HepG2 (cell line): Measurements from ENCODE around the gene NDUFA5. TPM values are rescaled to one million over a fixed set of nuclear protein-coding genes. Genes with fewer than 3 reads are reported as not detected.

Source experiments
- CEBPB ChIP-seq: IDR thresholded peaks from 2 replicates; pipeline ENCODE4 v1.6.1; 2011; ENCODE audit warnings: low read depth, low read length, improper control_type of control experiment, borderline replicate concordance
- ESRRA ChIP-seq: sonication (generic); formaldehyde crosslinking; IDR thresholded peaks from 2 replicates; pipeline ENCODE4 v1.5.1; 2020; ENCODE audit warnings: mild to moderate bottlenecking, low read depth, missing genetic modification reagents
- MAF1 ChIP-seq: sonication (generic); formaldehyde crosslinking; IDR thresholded peaks from 2 replicates; pipeline ENCODE4 v1.5.0; 2020; ENCODE audit warnings: missing genetic modification reagents, borderline replicate concordance
- MED1 ChIP-seq: sonication (generic); formaldehyde crosslinking; IDR thresholded peaks from 2 replicates; pipeline ENCODE4 v1.4.0; 2020; ENCODE audit warnings: missing genetic modification reagents
- MTA1 ChIP-seq: sonication (generic); formaldehyde crosslinking; IDR thresholded peaks from 2 replicates; pipeline ENCODE4 v1.4.0; 2020; ENCODE audit warnings: missing genetic modification reagents, mild to moderate bottlenecking, borderline replicate concordance
- MZF1 ChIP-seq: sonication (generic); formaldehyde crosslinking; IDR thresholded peaks from 2 replicates; pipeline ENCODE4 v1.8.1; 2023; ENCODE audit warnings: mild to moderate bottlenecking, missing genetic modification reagents, borderline replicate concordance
- NKX3-1 ChIP-seq: sonication (generic); formaldehyde crosslinking; IDR thresholded peaks from 2 replicates; pipeline ENCODE4 v1.5.0; 2020; ENCODE audit warnings: missing genetic modification reagents
- PRDM4 ChIP-seq: sonication (generic); formaldehyde crosslinking; IDR thresholded peaks from 2 replicates; pipeline ENCODE4 v1.9.0; 2021; ENCODE audit warnings: missing genetic modification reagents, borderline replicate concordance
- PREB ChIP-seq: sonication (generic); formaldehyde crosslinking; IDR thresholded peaks from 2 replicates; pipeline ENCODE4 v1.4.0; 2020; ENCODE audit warnings: missing genetic modification reagents
- RFX3 ChIP-seq: IDR thresholded peaks from 2 replicates; pipeline ENCODE4 v1.6.1; 2016; ENCODE audit warnings: missing biosample characterization, missing genetic modification reagents
- RNF2 ChIP-seq: fragments of 450-650 bp; conservative IDR thresholded peaks from 2 replicates; pipeline ENCODE4 v1.6.1; 2016; ENCODE audit warnings: low read depth
- U2AF2 ChIP-seq: fragments of 200-400 bp; formaldehyde crosslinking; IDR thresholded peaks from 2 replicates; pipeline ENCODE4 v1.6.1; 2017; ENCODE audit warnings: low read depth, mild to moderate bottlenecking, low read length
- ZBTB21 ChIP-seq: sonication (generic); formaldehyde crosslinking; IDR thresholded peaks from 2 replicates; pipeline ENCODE4 v1.4.0; 2020; ENCODE audit warnings: missing genetic modification reagents
- ZMYM4 ChIP-seq: sonication (generic); formaldehyde crosslinking; IDR thresholded peaks from 2 replicates; pipeline ENCODE4 v1.8.1; 2023; ENCODE audit warnings: mild to moderate bottlenecking, missing genetic modification reagents
- ZNF260 ChIP-seq: sonication (generic); formaldehyde crosslinking; IDR thresholded peaks from 2 replicates; pipeline ENCODE4 v1.4.0; 2020; ENCODE audit warnings: missing genetic modification reagents, low read depth, mild to moderate bottlenecking, borderline replicate concordance
- ZNF275 ChIP-seq: sonication (generic); formaldehyde crosslinking; IDR thresholded peaks from 2 replicates; pipeline ENCODE4 v1.8.0; 2022; ENCODE audit warnings: missing genetic modification reagents, mild to moderate bottlenecking, inconsistent platforms, borderline replicate concordance
- ZNF512 ChIP-seq: sonication (generic); formaldehyde crosslinking; IDR thresholded peaks from 2 replicates; pipeline ENCODE4 v1.4.0; 2020; ENCODE audit warnings: mild to moderate bottlenecking, missing genetic modification reagents
- ZNF570 ChIP-seq: sonication (generic); formaldehyde crosslinking; IDR thresholded peaks from 2 replicates; pipeline ENCODE4 v1.4.0; 2020; ENCODE audit warnings: mild to moderate bottlenecking, missing genetic modification reagents, borderline replicate concordance
- ZNF614 ChIP-seq: IDR thresholded peaks from 2 replicates; pipeline ENCODE4 v1.6.1; 2018; ENCODE audit warnings: missing biosample characterization, missing genetic modification reagents, inconsistent platforms, borderline replicate concordance
- ZNF772 ChIP-seq: sonication (generic); formaldehyde crosslinking; IDR thresholded peaks from 2 replicates; pipeline ENCODE4 v1.5.0; 2020; ENCODE audit warnings: mild to moderate bottlenecking, missing genetic modification reagents
- ZNF800 ChIP-seq: sonication (generic); formaldehyde crosslinking; IDR thresholded peaks from 2 replicates; pipeline ENCODE4 v1.4.0; 2020; ENCODE audit warnings: missing genetic modification reagents
- polyA plus RNA-seq, 8 experiments: library from polyadenylated mRNA; depleted of rRNA in 3 of 8; stranded (reverse) in 7 of 8; unstranded in 1 of 8; fragments of >200 nt; fragmentation: Illumina TruSeq in 4 of 8; extraction: Trizol in 4 of 8; gene quantifications; 2 replicates each; pipeline versions ENCODE4 v1.2.1 to v1.2.3, GENCODE V29; 2011 to 2016; ENCODE audit warnings: low read depth in 4 of 8, missing spikeins in 1 of 8, mixed read lengths in 1 of 8; ENCODE audit not compliant: insufficient read depth in 1 of 8
- total RNA-seq, 5 experiments: library from RNA; depleted of rRNA; stranded (reverse); fragments of >200 nt; fragmentation: Illumina TruSeq; extraction: Trizol; gene quantifications; 2 replicates each; pipeline ENCODE4 v1.2.3, GENCODE V29; 2016; ENCODE audit warnings: low read depth in 1 of 5

Gene NDUFA5
- total and polyA plus RNA-seq, 2 of the 13 experiments (the other 11 are each of a cell fraction or from before 2014, with no cell fraction given): 16.9 to 55.9 TPM

GRCh38 chr7:123557398-123558288 is at the start of gene NDUFA5 (continued):
- TF ChIP-seq PREB (CRISPR knock-in tag) (no peak), MED1 (CRISPR knock-in tag) (peak; percentile 49; the same call in 1 of the 2 replicates), MZF1 (CRISPR knock-in tag) (no peak), MTA1 (CRISPR knock-in tag) (no peak), ZNF614 (CRISPR knock-in tag) (no peak; the same call in 1 of the 2 replicates), ZNF512 (no peak; the same call in 1 of the 2 replicates), ZNF772 (CRISPR knock-in tag) (no peak), NKX3-1 (CRISPR knock-in tag) (peak; percentile 66), ZNF800 (CRISPR knock-in tag) (no peak), ZBTB21 (CRISPR knock-in tag) (peak; percentile 66; the same call in 1 of the 2 replicates), RFX3 (peak; percentile 92), ZMYM4 (CRISPR knock-in tag) (peak; percentile 80; the same call in 1 of the 2 replicates), MAF1 (CRISPR knock-in tag) (no peak), PRDM4 (no peak), U2AF2 (no peak), ZNF275 (CRISPR knock-in tag) (peak; percentile 84; the same call in 1 of the 2 replicates), ZNF570 (CRISPR knock-in tag) (no peak), ESRRA (CRISPR knock-in tag) (no peak), CEBPB (no peak), ZNF260 (no peak), RNF2 (no peak)
